Upper lobe of right lung (tissue), 1 donor: ENCODE measurements around the gene SPATC1L. TPM values are rescaled to one million over a fixed set of nuclear protein-coding genes. Genes with fewer than 3 reads are reported as not detected.

Experiments used
- ATAC-seq: fragments of 200-7000 bp; cut with Tn5 transposase; one replicate; pipeline ENCODE4 v1.9.1; 2020; ENCODE audit warnings: mild to moderate bottlenecking, moderate library complexity
- DNase-seq: peaks from one replicate; pipeline ENCODE4 v3.0.0-alpha.2; 2020
- H3K27ac ChIP-seq: fragments of 200-600 bp; one replicate; pipeline ENCODE4 v1.8.0; 2022
- H3K27me3 ChIP-seq: fragments of 200-600 bp; one replicate; pipeline ENCODE4 v1.8.0; 2022; ENCODE audit warnings: mild to moderate bottlenecking
- H3K36me3 ChIP-seq: fragments of 200-600 bp; one replicate; pipeline ENCODE4 v1.8.0; 2022
- H3K4me1 ChIP-seq: fragments of 200-600 bp; one replicate; pipeline ENCODE4 v1.8.0; 2022
- H3K4me3 ChIP-seq: fragments of 200-600 bp; one replicate; pipeline ENCODE4 v1.8.0; 2022; ENCODE audit warnings: mild to moderate bottlenecking
- H3K9me3 ChIP-seq: fragments of 200-600 bp; one replicate; pipeline ENCODE4 v1.8.0; 2022
- intact Hi-C: fragments of 100-400 bp; cut with DNase I; formaldehyde crosslinking; loops from one replicate; pipeline ENCODE4 v1.11.0; 2022
- total RNA-seq: library from RNA; stranded (reverse); fragmentation: NEBNext Ultra II Directional; extraction: Animal tissue kit (Norgen Biotek cat#: 25700); gene quantifications from one replicate; pipeline ENCODE4 v1.2.1, GENCODE V29; 2021
- TF ChIP-seq, protein P1 (sequence below): fragments of 200-600 bp; IDR thresholded peaks from one replicate; pipeline ENCODE4 v1.8.0; 2022; ENCODE audit warnings: antibody characterized with exemption
- donor health status: DM: no; HTN: yes; CAD: no; lungs with severe emphysema.

Gene SPATC1L
- total RNA-seq, 1 donor from 2014 or later = 4.7 TPM

DNA sequence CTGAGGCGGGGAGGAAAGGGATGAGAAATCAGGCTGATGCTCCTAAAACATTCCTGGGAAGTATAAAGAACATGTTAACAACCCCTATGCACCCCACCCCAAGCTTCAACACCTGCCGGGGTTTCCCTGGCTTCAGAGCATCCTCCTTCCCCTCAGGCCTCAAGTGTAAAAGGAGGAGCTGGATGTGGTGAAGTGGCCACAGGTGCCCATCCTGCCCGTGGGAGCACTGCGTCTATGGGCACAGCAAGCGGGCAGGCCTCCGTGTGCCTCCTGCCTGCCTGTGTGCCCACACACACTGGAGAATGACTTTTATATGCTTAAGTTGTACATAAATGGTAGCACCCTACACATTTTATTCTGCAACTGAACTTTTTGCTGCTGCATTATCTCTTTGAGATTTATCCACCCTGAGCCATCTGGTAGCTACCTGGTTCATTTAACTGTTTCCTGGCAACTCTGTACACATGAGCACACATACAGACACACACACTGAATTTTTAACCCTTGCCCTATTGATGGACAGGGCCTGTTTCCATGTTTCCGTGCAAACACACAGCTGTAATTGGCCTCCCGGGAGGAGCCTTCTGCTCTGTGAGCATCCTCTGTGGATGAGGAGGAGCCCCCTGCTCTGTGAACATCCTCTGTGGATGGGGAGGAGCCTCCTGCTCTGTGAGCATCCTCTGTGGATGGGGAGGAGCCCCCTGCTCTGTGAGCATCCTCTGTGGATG lies 15.4 kb downstream of the SPATC1L start:
- intact Hi-C loops = no loop called here
- ATAC-seq = no peak
- DNase-seq = no peak

DNA sequence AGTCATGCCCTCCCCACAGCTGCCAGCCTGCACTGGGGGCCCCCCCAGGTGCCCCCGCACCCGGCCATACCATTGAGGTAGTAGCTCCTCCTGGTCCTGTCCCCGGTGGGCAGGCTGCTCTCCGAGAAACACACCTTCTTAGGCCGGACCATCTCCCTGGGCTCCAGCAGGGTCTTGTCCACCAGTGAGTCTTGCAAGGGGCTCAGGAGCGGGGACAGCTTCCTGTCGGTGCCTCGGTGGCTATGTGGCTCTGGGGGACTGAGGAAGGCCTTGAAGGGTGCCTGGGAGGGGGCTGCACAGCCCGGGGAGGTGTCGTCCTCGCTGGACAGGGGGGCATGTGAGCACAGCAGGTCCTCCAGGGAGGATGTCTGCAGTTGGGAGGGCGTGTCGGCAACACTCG lies 16.0 kb downstream of the SPATC1L start:
- Histone ChIP-seq H3K27me3 (no peaks in the 10 kb centered on the region), H3K9me3 (no peaks in the 10 kb centered on the region), H3K36me3 (no peaks in the 10 kb centered on the region), H3K4me3 (no peak overlapping the region), H3K27ac (no peak overlapping the region), H3K4me1 (no peaks in the 10 kb centered on the region)
- ATAC-seq (peak; percentile 14), DNase-seq (peak; percentile 57)
- intact Hi-C loops = no loop called here
- TF ChIP-seq, protein P1, sequence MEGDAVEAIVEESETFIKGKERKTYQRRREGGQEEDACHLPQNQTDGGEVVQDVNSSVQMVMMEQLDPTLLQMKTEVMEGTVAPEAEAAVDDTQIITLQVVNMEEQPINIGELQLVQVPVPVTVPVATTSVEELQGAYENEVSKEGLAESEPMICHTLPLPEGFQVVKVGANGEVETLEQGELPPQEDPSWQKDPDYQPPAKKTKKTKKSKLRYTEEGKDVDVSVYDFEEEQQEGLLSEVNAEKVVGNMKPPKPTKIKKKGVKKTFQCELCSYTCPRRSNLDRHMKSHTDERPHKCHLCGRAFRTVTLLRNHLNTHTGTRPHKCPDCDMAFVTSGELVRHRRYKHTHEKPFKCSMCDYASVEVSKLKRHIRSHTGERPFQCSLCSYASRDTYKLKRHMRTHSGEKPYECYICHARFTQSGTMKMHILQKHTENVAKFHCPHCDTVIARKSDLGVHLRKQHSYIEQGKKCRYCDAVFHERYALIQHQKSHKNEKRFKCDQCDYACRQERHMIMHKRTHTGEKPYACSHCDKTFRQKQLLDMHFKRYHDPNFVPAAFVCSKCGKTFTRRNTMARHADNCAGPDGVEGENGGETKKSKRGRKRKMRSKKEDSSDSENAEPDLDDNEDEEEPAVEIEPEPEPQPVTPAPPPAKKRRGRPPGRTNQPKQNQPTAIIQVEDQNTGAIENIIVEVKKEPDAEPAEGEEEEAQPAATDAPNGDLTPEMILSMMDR = no peak

More for the DNA sequence above, 15.4 kb downstream of the SPATC1L start:
- no peaks in the 10 kb centered on the region for H3K9me3 ChIP-seq
- no peaks in the 10 kb centered on the region for H3K36me3 ChIP-seq
- H3K27me3 ChIP-seq = no peaks in the 10 kb centered on the region
- no peaks in the 10 kb centered on the region for H3K4me1 ChIP-seq
- TF ChIP-seq, protein P1 = no peak
- H3K27ac ChIP-seq = no peak overlapping the region
- H3K4me3 ChIP-seq = no peak overlapping the region

DNA sequence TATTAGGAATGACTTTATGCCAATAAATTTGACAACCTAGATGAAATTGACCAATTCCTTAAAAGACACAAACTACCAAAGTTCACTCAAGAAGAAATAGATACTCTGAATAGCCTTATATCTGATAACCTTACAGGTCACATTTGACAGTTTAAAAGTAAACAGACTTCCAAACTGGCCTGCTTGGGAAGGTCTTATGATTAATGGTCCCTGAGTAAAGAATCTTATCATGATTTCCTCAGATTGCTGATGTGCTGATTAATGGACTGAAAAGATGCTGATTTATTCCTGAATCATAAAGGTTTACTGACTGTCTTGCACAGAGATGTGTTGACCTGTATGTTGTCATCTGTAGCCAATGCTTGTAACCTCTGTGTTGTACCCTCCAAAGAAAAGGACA lies 19.2 kb downstream of the SPATC1L start:
- intact Hi-C loops = no loop called here

DNA sequence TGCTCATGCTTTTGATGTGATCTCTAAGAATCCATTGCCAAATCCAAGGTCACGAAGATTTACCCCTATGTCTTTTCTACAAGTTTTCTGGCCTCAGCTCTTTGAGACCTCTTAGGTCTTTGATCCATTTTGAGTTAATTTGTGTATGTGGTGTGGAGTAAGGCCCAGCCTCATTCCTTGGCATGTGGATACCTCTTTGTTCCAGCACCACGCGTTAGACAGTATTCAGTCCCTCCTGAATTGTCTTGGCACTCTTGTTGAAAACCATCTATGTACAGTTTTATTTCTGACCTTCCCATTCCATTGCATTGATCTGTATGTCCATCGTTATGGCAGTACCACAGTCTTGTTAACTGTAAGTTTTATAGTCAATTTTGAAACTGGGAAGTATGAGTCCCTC lies 20.9 kb downstream of the SPATC1L start:
- H3K4me1 ChIP-seq = no peaks in the 10 kb centered on the region
- H3K4me3 ChIP-seq = no peak overlapping the region
- no peak for DNase-seq
- intact Hi-C loops = no loop called here
- H3K36me3 ChIP-seq = no peaks in the 10 kb centered on the region
- H3K27ac ChIP-seq = no peak overlapping the region
- H3K9me3 ChIP-seq = no peaks in the 10 kb centered on the region
- H3K27me3 ChIP-seq = no peaks in the 10 kb centered on the region
- TF ChIP-seq, protein P1 = no peak
- ATAC-seq = no peak

More for the DNA sequence above, 19.2 kb downstream of the SPATC1L start:
- H3K9me3 ChIP-seq = no peaks in the 10 kb centered on the region
- DNase-seq = no peak
- ATAC-seq = no peak
- no peaks in the 10 kb centered on the region for H3K27me3 ChIP-seq
- H3K27ac ChIP-seq = no peak overlapping the region
- no peaks in the 10 kb centered on the region for H3K4me1 ChIP-seq
- H3K36me3 ChIP-seq = no peaks in the 10 kb centered on the region
- H3K4me3 ChIP-seq = no peak overlapping the region
- TF ChIP-seq, protein P1 = no peak

DNA sequence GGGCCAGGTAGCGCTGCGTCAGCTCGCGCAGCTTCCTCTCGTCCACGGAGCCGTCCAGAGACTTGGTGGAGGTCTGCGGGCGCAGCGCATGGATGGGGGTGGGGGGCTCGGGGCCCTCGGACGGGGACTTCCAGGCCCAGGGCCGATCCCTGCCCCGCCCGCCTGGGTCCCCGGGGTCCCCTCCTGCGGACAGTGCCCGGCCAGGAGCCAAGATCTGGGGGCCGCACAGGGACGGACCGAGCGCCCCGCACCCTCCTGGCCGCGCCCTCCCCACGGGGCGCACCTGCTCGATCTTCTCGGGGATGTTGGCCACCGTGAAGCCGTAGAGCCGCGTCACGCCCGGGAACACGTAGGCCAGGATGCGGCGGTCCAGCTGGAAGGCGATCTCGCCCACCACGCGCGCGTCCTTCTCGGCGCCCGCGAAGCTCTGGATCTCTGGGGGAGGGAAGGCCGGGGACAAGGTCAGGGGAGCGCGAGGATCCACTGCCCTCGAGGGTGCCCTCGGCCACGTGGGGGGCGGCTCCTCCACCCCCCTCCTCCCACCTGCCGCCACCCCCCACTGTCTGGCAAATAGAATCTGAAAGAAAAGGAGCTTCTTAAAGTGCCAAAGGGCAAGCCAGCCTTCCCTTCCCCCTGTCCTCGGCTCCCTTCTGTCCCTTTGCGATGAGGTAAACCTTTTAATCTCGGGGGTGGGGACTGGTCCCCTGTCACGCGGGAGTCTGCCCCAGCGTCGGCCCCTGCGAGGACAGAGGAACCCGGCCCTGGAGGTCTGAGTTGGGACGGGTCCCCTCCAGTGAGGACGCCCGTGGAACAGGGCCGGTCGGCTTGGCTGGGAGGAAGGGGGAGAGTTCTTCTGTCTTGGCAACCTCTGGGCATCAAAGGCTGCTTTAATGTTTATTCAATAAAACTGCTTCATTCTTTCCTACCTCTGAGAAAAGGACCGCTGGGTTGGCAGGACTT lies 22.3 kb downstream of the SPATC1L start:
- intact Hi-C loops = no loop called here
- Histone ChIP-seq H3K36me3 (no peaks in the 10 kb centered on the region), H3K9me3 (no peaks in the 10 kb centered on the region), H3K4me3 (no peak overlapping the region), H3K27ac (no peak overlapping the region), H3K4me1 (no peaks in the 10 kb centered on the region), H3K27me3 (no peaks in the 10 kb centered on the region)
- TF ChIP-seq, protein P1 = no peak
- DNase-seq (peak; percentile 58), ATAC-seq (no peak)
